T-helper 1 cell treated with Interleukin-12 subunit alpha and Interleukin-12 subunit beta and Interleukin-4 antibody, amounts not matched to agents 30 μg/mL and 1 μg/mL, for 36 hours (primary cell): ENCODE data around the gene ANXA8.

Experiments
- H3K27ac Mint-ChIP-seq: one replicate; pipeline ENCODE4 v1.8.0; 2021; ENCODE audit warnings: mild to moderate bottlenecking, mixed read lengths
- H3K27me3 Mint-ChIP-seq: one replicate; pipeline ENCODE4 v1.8.0; 2021; ENCODE audit warnings: low read depth, mixed read lengths
- H3K36me3 Mint-ChIP-seq: one replicate; pipeline ENCODE4 v1.8.0; 2021; ENCODE audit warnings: low read depth, mixed read lengths
- H3K4me1 Mint-ChIP-seq: one replicate; pipeline ENCODE4 v1.8.0; 2021; ENCODE audit warnings: low read depth, mixed read lengths
- H3K4me3 Mint-ChIP-seq: one replicate; pipeline ENCODE4 v1.8.0; 2021; ENCODE audit warnings: mild to moderate bottlenecking, moderate library complexity, mixed read lengths
- H3K9me3 Mint-ChIP-seq: one replicate; pipeline ENCODE4 v1.8.0; 2021; ENCODE audit warnings: mixed read lengths

The ANXA8 gene

DNA sequence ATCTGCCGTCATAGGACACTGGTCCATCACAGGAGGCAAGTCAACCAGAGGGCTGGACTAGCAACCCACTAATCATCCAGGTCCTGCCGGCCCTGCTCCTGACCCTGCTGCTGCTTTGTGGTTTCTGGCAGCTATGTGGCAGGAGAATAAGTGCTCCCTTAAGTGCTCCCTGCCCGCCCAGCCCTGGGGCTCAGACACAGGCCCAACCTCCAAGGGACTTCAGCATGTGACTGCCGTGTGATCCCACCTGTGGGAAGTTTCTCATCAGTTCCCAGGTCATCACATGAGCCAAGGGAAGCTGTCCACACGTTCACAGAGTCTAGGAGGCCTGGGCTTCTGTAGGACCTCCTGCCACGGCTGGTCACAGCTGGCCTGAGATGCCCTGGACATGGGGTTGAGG is 65.6 kb downstream of the ANXA8 start:
- H3K4me1 Mint-ChIP-seq: no peaks in the 10 kb centered on the region
- no peak overlapping the region for H3K27ac Mint-ChIP-seq
- no peaks in the 10 kb centered on the region for H3K9me3 Mint-ChIP-seq
- no peaks in the 10 kb centered on the region for H3K36me3 Mint-ChIP-seq
- H3K27me3 Mint-ChIP-seq: no peaks in the 10 kb centered on the region
- no peak overlapping the region for H3K4me3 Mint-ChIP-seq
